PC-3 (cell line): ENCODE data around the gene CREBBP.

Experiments used
- CTCF ChIP-seq: fragments of 300-600 bp; sonication (generic); conservative IDR thresholded peaks from 2 replicates; pipeline ENCODE4 v1.5.1; 2017; ENCODE audit warnings: antibody characterized with exemption, low read depth, mild to moderate bottlenecking, low read length
- EZH2 ChIP-seq: fragments of 300-600 bp; sonication (generic); IDR thresholded peaks from one replicate; pipeline ENCODE4 v1.6.1; 2017; ENCODE audit warnings: antibody characterized with exemption, mild to moderate bottlenecking, low read length; ENCODE audit not compliant: unreplicated experiment
- EZH2phosphoT487 ChIP-seq: fragments of 300-600 bp; sonication (generic); IDR thresholded peaks from 2 replicates; pipeline ENCODE4 v1.6.1; 2018; ENCODE audit warnings: mild to moderate bottlenecking, antibody characterized with exemption, low read length, borderline replicate concordance

- TF ChIP-seq EZH2phosphoT487 (no peak), CTCF (no peak), EZH2 (no peak)
These were observed 97.0 kb downstream of the CREBBP start for GRCh38 chr16:3783516-3783915.
